Heart left ventricle (tissue), 16 donors: ENCODE measurements around the gene PRKAA2. TPM values are rescaled to one million over a fixed set of nuclear protein-coding genes. Genes with fewer than 3 reads are reported as not detected.
A peak's percentile ranks its signal among the peaks of the same experiment; 100 is the strongest.

Experiments
- ATAC-seq, 4 donors: fragments of 200-7000 bp; cut with Tn5 transposase; one replicate each; pipeline ENCODE4 v1.9.1; 2020 to 2022; ENCODE audit warnings: moderate library complexity in 4 of 4, mild to moderate bottlenecking in 3 of 4, moderate number of reproducible peaks in 1 of 4
- DNase-seq, 5 donors: peaks; one replicate each; pipeline ENCODE4 v3.0.0-alpha.2; 2020
- H3K27ac ChIP-seq, 12 donors: fragments of 200-600 bp; sonication (generic) in 4 of 12; one replicate each; pipeline versions ENCODE4 v1.5.0 to v1.8.0; 2016 to 2022; ENCODE audit warnings: mild to moderate bottlenecking in 2 of 12
- H3K27me3 ChIP-seq, 9 donors: fragments of 200-600 bp; sonication (generic) in 2 of 9; one replicate each; pipeline versions ENCODE4 v1.5.1 to v1.8.0; 2016 to 2022; ENCODE audit warnings: mild to moderate bottlenecking in 3 of 9
- H3K36me3 ChIP-seq, 9 donors: fragments of 200-600 bp; sonication (generic) in 2 of 9; one replicate each; pipeline versions ENCODE4 v1.5.0 to v1.8.0; 2018 to 2022; ENCODE audit warnings: mild to moderate bottlenecking in 2 of 9
- H3K4me1 ChIP-seq, 12 donors: fragments of 200-600 bp; sonication (generic) in 4 of 12; one replicate each; pipeline versions ENCODE4 v1.5.0 to v1.8.0; 2016 to 2022; ENCODE audit warnings: mild to moderate bottlenecking in 3 of 12
- H3K4me3 ChIP-seq, 12 donors: fragments of 200-600 bp; sonication (generic) in 4 of 12; one replicate each; pipeline versions ENCODE4 v1.5.0 to v1.8.0; 2017 to 2022; ENCODE audit warnings: mild to moderate bottlenecking in 9 of 12, moderate library complexity in 4 of 12
- H3K9me3 ChIP-seq, 12 donors: fragments of 200-600 bp; sonication (generic) in 4 of 12; one replicate each; pipeline versions ENCODE4 v1.5.0 to v1.8.0; 2016 to 2022; ENCODE audit warnings: mild to moderate bottlenecking in 1 of 12
- POLR2A ChIP-seq, 2 donors: fragments of 450-650 bp; IDR thresholded peaks; one replicate each; pipeline ENCODE4 v1.6.1; 2017; ENCODE audit warnings: antibody characterized with exemption in 2 of 2, mild to moderate bottlenecking in 2 of 2, moderate library complexity in 2 of 2
- WGBS, 4 donors: extraction: QIAGEN DNeasy Blood & Tissue Kit in 2 of 4; methylation state at CpG; one replicate each; pipeline versions ENCODE4 v1.1.5 to v1.1.7; 2013 to 2018; 5-methylcytosine and 5-hydroxymethylcytosine counted together
- intact Hi-C, 10 donors: fragments of 100-400 bp; cut with DNase I; formaldehyde crosslinking; loops; one replicate each; pipeline versions ENCODE4 v1.11.1 to v1.14.2; 2022
- polyA plus RNA-seq, 2 donors: library from polyadenylated mRNA; stranded (reverse); fragments of 200-250 nt; gene quantifications; one replicate each; pipeline ENCODE4 v1.2.3, GENCODE V29; 2013
- total RNA-seq, 9 donors: library from RNA; depleted of rRNA in 2 of 9; stranded (reverse); fragments of >200 nt in 2 of 9; fragmentation: NEBNext Ultra II Directional in 3 of 9; extraction: Animal tissue kit (Norgen Biotek cat#: 25700) in 3 of 9; gene quantifications; one replicate each; pipeline versions ENCODE4 v1.1.0 to v1.2.4, GENCODE V29; 2016 to 2023
- TF ChIP-seq, protein P1 (sequence below), 12 donors: fragments of 200-600 bp; sonication (generic) in 4 of 12; IDR thresholded peaks; one replicate each; pipeline versions ENCODE4 v1.5.0 to v1.8.0; 2018 to 2022; ENCODE audit warnings: antibody characterized with exemption in 12 of 12, mild to moderate bottlenecking in 5 of 12
- donor health status: ischemic (EF 13 %, LVEDD 7.1; RV severe dilation, severe dysfunction).
- donor health status: healthy with polysubstance abuse.
- donor health status: DM: no; HTN: yes; CAD: no.
- donor health status: DM: no; HTN: no; CAD: no.
- donor health status: ischemic (EF 25% LVEDD 6.9; RV normal size, moderate dysfunction).
- donor health status: ischemic (EF 25% LVEDD 5.7; RV mildly dilated, moderate dysfunction).
- donor health status: healthy.
- donor health status: DM: yes; HTN: yes; CAD: no.
- donor health status: ischemic (EF 35%, LVEDD 5.7; RV mildly dilated, moderate dysfunction).
- donor health status: nonischemic (EF 11% LVEDD 7.7; RV severe dilation, severe dysfunction).
- donor health status: DM: yes; HTN: yes; CAD: no.
- donor health status: PGD.
- donor health status: ischemic (EF 29% LVEDD 5.4; RV normal size, mild dysfunction).
- donor health status: nonischemic (EF 23%, LVEDD 6.1; RV moderate dilation, normal function).

The PRKAA2 gene
- total and polyA plus RNA-seq, 11 donors, result 17.6 to 163 (median 105) TPM

DNA sequence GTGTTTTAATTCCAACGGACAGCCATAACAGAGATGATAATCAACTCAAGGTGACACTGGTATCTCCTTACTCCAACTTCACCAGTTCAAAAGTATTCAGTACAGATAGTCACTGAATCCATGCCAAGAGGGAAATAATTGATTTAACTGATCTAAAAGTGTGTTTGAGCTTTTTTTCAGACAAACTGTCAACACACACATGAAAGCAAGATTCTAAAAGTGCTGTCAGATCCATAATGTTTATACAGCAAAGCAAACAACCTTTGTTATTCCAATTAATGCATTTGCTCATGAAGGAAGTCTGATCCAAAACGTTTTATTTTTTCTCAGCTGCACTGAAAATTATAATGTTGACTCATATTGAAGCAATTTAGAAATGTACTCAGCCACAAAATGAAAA, 5.9 kb upstream of the PRKAA2 start:
- intact Hi-C loops, result loop anchor here in 1 of 10 donors (10.0 kb wide), 1 partner anchor 56 kb away; no protein-coding TSS in a partner anchor
- H3K9me3 ChIP-seq, result no peaks in the 10 kb centered on the region
- peaks cover 0 to 4% (median under 1%) of the 10 kb centered on the region in 12 donors for H3K4me1 ChIP-seq
- 31 to 36% (median 32%) methylated on average over 2 of the region's 2 CpGs for WGBS, 4 donors
- H3K27ac ChIP-seq, result no peak overlapping the region
- TF ChIP-seq, protein P1, sequence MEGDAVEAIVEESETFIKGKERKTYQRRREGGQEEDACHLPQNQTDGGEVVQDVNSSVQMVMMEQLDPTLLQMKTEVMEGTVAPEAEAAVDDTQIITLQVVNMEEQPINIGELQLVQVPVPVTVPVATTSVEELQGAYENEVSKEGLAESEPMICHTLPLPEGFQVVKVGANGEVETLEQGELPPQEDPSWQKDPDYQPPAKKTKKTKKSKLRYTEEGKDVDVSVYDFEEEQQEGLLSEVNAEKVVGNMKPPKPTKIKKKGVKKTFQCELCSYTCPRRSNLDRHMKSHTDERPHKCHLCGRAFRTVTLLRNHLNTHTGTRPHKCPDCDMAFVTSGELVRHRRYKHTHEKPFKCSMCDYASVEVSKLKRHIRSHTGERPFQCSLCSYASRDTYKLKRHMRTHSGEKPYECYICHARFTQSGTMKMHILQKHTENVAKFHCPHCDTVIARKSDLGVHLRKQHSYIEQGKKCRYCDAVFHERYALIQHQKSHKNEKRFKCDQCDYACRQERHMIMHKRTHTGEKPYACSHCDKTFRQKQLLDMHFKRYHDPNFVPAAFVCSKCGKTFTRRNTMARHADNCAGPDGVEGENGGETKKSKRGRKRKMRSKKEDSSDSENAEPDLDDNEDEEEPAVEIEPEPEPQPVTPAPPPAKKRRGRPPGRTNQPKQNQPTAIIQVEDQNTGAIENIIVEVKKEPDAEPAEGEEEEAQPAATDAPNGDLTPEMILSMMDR (IDR thresholded peaks at IDR 0.05), result no peak
- no peak for TF ChIP-seq POLR2A (IDR thresholded peaks at IDR 0.05)
- H3K4me3 ChIP-seq, result no peak overlapping the region
- DNase-seq (no peak), ATAC-seq (no peak)
- H3K27me3 ChIP-seq, result peaks cover 0 to 13% (median 0%) of the 10 kb centered on the region in 9 donors
- no peaks in the 10 kb centered on the region for H3K36me3 ChIP-seq

DNA sequence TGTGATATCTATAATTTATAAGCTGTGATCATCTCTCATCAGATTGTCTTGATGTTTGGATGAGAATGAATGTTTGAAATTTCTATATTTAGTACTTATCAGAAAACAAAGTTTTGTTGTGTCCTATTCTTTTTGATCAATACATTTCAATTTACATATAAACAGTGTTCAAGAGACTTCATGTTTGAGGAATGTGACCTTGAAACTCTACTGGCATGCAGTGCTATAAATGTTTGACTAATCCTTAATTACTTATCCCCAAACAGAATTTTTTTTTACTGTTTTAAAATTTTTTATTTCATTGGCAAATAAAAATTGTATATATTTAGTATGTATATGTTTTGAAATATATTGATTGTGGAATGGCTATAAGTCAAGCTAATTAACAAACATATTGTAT, 1.5 kb upstream of the PRKAA2 start:
- ATAC-seq (no peak), DNase-seq (no peak)
- H3K27me3 ChIP-seq, result peaks cover 0 to 41% (median 0%) of the 10 kb centered on the region in 9 donors
- no peak overlapping the region for H3K4me3 ChIP-seq
- peaks cover 0 to 11% (median 5%) of the 10 kb centered on the region in 12 donors for H3K4me1 ChIP-seq
- intact Hi-C loops, result loop anchor here in 3 of 10 donors (2.0 to 10.0 kb wide), 5 partner anchors 61 to 171 kb away; partner anchors contain the start of gene FYB2 (in 1 of the 3)
- peaks cover 0 to 6% (median 0%) of the 10 kb centered on the region in 12 donors for H3K9me3 ChIP-seq
- H3K27ac ChIP-seq, result peak overlapping the region in 7 of 12 donors; percentile 8 to 95 (median 88)
- no peak for TF ChIP-seq POLR2A (IDR thresholded peaks at IDR 0.05)
- TF ChIP-seq, protein P1 (IDR thresholded peaks at IDR 0.05), result no peak
- no peaks in the 10 kb centered on the region for H3K36me3 ChIP-seq

DNA sequence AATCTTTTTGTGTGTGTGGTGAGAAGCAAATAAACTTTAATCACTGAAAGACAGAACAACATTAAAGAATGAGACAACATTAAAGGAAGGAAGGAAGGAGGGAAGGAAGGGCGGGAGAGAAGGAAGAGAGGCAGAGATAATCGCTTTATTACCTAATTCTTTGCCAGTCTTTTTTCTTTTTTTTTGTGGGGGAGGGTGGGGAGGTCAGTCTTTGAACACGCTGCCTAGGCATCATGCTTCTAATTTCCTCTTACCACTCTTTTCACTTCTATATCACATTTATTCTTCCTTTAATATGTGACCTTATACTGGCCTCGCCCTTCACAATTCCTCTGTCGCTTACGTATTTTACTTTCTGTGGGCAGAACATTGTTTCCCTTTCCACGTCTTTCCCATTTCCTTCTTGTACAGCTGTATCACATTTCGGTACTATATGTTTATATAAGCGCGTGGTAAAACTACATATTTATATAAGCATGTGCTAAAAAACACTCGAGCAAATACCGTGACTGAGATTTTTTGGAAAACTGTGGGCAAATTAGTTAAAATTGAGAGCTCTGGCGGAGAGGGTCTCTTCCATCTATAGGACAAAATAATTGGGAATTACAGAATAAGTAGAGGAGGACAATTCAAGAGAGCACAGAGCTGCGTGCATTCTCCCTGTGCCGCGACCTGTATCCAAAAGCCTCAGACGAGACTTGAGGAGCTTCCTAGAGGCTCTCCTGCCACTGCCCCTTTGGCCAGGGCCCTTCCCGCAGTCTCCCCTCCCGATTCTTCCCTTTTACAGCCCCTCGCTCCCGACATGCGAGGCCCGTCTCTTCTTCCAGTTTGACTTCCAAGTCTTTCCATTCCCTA, 823 bp upstream of the PRKAA2 start:
- WGBS, 4 donors, result 12 to 17% (median 14%) methylated on average over 23 of the region's 23 CpGs
- TF ChIP-seq, protein P1 (IDR thresholded peaks at IDR 0.05), result no peak
- TF ChIP-seq POLR2A (IDR thresholded peaks at IDR 0.05), result no peak
- peak overlapping the region; percentile 42 to 89 (median 64) for H3K4me3 ChIP-seq

More for the DNA sequence above, 823 bp upstream of the PRKAA2 start:
- H3K27me3 ChIP-seq, result peaks cover 0 to 41% (median 0%) of the 10 kb centered on the region in 9 donors
- peak overlapping the region; percentile 73 to 95 (median 88) for H3K27ac ChIP-seq
- H3K36me3 ChIP-seq, result no peaks in the 10 kb centered on the region
- ATAC-seq (peak; percentile 9 to 44 (median 25)), DNase-seq (no peak)
- intact Hi-C loops, result loop anchor here in 3 of 10 donors (2.0 to 10.0 kb wide), 5 partner anchors 61 to 171 kb away; partner anchors contain the start of gene FYB2 (in 1 of the 3)
- peaks cover 0 to 11% (median 5%) of the 10 kb centered on the region in 12 donors for H3K4me1 ChIP-seq
- peaks cover 0 to 6% (median 0%) of the 10 kb centered on the region in 12 donors for H3K9me3 ChIP-seq
